ENCODE results near the gene MAGI3. TPM values are rescaled to one million over a fixed set of nuclear protein-coding genes. Genes with fewer than 3 reads are reported as not detected.
A peak's percentile ranks its signal among the peaks of the same experiment; 100 is the strongest.

MAGI3 gene
- total RNA-seq: 1 to 10 TPM; 7.6 to 7.9 TPM

GRCh38 chr1:113389953-113390834, at the start of gene MAGI3:
MAGI3 (plus strand) TSS chr1:113390515; CDS start chr1:113391034, 519 bp downstream.
- H3K4me1 Mint-ChIP-seq: peaks cover 19% of the 10 kb centered on the region
- peak; percentile 95 for ATAC-seq (replicated peaks)
- peak within 1 kb of the TSS; percentile 73 for H3K4me3 Mint-ChIP-seq
- H3K27me3 Mint-ChIP-seq: no peaks in the 10 kb centered on the region
- no peaks in the 10 kb centered on the region for H3K36me3 Mint-ChIP-seq (ENCODE audit: low read depth)
- peak within 1 kb of the TSS; percentile 73 for H3K27ac Mint-ChIP-seq
- H3K9me3 Mint-ChIP-seq: no peaks in the 10 kb centered on the region

- Mint-ChIP-seq H3K4me3 (no peak overlapping the region), H3K27me3 (peaks cover 6% of the 10 kb centered on the region), H3K36me3 (ENCODE audit: low read depth) (no peaks in the 10 kb centered on the region), H3K27ac (no peak overlapping the region), H3K4me1 (no peaks in the 10 kb centered on the region), H3K9me3 (no peaks in the 10 kb centered on the region)
- ATAC-seq (replicated peaks): no peak
These were observed 36.7 kb upstream of the MAGI3 start for GRCh38 chr1:113353580-113353979.

DNA sequence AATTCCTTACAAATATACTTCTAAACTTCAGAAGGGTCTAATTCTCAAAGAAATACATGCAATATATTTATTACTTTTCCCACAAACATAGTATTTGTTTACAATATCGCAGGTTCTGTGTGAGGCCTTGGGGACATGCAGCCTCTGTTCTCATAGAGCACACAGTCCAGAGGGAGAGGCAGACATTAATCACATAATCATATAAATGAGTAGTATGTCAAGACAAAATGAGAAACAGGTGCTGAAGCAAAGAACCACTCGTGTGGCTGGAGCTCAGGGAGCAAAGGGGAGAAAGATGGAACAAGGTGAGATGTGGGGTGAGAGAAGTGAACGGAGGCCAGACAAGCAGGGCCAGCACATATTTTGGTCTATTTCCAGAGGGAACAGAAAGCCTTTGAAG, 26.4 kb upstream of the MAGI3 start:
- H3K36me3 Mint-ChIP-seq (ENCODE audit: low read depth): no peaks in the 10 kb centered on the region
- H3K4me3 Mint-ChIP-seq: no peak overlapping the region
- no peaks in the 10 kb centered on the region for H3K4me1 Mint-ChIP-seq
- no peaks in the 10 kb centered on the region for H3K9me3 Mint-ChIP-seq
- ATAC-seq (replicated peaks): no peak
- no peaks in the 10 kb centered on the region for H3K27me3 Mint-ChIP-seq
- H3K27ac Mint-ChIP-seq: no peak overlapping the region

DNA sequence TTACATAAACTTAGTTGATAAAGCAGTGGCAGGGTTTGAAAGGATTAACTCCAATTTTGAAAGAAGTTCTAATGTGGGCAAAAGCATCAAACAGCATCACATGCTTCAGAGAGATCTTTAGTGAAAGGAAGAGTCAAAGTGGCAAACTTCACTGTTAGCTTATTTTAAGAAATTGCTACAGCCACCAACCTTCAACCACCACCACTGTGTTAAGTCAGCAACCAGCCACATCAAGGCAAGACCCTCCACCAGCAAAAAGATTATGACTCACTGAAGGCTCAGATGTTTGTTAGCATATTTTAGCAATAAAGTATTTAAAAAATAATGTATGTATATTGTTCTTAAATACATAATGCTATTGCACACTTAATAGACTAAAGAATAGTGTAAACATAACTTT, 21.3 kb upstream of the MAGI3 start:
- H3K36me3 Mint-ChIP-seq (ENCODE audit: low read depth): no peaks in the 10 kb centered on the region
- no peaks in the 10 kb centered on the region for H3K27me3 Mint-ChIP-seq
- no peak overlapping the region for H3K4me3 Mint-ChIP-seq
- no peak overlapping the region for H3K27ac Mint-ChIP-seq
- H3K4me1 Mint-ChIP-seq: no peaks in the 10 kb centered on the region
- no peak for ATAC-seq (replicated peaks)
- no peaks in the 10 kb centered on the region for H3K9me3 Mint-ChIP-seq

DNA sequence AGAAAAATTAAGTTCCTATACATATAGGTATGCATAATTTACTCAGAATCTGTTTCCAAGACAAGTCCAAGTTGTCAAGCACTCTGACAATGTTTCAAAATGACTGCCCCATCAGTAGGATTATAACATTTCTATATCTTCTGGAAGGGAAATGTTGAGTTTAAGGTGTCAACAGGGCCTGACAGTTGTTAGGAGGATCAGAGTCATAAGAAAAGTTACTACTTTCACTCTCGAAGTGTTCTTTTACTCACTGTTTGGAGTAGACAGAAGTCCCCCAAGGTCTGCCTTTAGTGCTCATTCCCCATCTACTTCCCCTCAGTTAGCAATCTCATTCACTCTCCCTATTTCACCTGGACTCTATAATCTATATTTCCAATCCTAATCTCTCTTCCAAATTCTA, 20.6 kb upstream of the MAGI3 start:
- Mint-ChIP-seq H3K9me3 (no peaks in the 10 kb centered on the region), H3K4me3 (no peak overlapping the region), H3K36me3 (ENCODE audit: low read depth) (no peaks in the 10 kb centered on the region), H3K27ac (no peak overlapping the region), H3K27me3 (no peaks in the 10 kb centered on the region), H3K4me1 (no peaks in the 10 kb centered on the region)
- peak; percentile 56 for ATAC-seq (replicated peaks)

DNA sequence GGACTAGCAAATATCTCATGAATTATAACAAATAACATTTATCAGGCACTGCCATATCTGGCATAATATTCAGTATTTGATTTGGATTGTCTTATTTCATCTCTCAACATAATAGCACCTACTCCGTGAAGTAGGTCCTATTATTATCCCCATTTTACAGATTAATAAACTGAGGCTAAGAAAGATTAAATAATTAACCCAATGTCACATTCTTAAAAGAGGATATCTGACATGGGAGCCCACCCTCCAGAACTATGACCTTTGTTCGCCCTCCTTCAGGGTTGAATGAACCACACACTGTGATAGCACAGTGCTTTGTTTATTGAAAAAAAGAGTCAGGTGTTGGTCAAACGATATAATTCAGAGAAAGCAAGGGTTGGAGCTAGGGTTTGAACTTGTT, 19.4 kb upstream of the MAGI3 start:
- no peaks in the 10 kb centered on the region for H3K36me3 Mint-ChIP-seq (ENCODE audit: low read depth)
- no peaks in the 10 kb centered on the region for H3K9me3 Mint-ChIP-seq
- no peak overlapping the region for H3K4me3 Mint-ChIP-seq
- ATAC-seq (replicated peaks): no peak
- peaks cover 4% of the 10 kb centered on the region for H3K27me3 Mint-ChIP-seq
- H3K4me1 Mint-ChIP-seq: no peaks in the 10 kb centered on the region
- no peak overlapping the region for H3K27ac Mint-ChIP-seq

- Mint-ChIP-seq H3K4me1 (no peaks in the 10 kb centered on the region), H3K4me3 (no peak overlapping the region), H3K9me3 (no peaks in the 10 kb centered on the region), H3K36me3 (ENCODE audit: low read depth) (no peaks in the 10 kb centered on the region), H3K27me3 (peaks cover 10% of the 10 kb centered on the region), H3K27ac (no peak overlapping the region)
- ATAC-seq (replicated peaks): no peak
These were observed 17.8 kb upstream of the MAGI3 start for GRCh38 chr1:113372546-113372945.

DNA sequence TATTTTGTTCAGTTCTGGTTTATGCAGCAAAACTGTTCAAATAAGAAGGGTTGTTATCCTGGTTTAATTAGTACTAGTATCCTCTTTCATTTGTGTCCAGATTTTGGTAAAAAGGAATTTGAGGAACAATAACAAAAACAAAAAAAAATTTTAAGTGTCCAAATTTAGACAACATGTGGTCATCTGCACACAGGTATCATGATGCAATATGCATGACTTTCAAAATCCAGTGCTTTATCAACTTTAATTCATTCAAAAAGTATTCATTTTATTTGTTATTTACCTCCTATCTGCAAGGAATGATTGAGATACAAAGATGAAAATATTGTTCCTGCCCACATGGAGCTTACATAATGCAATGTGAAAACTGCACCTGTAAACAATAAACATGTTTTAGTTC, 16.7 kb upstream of the MAGI3 start:
- Mint-ChIP-seq H3K4me3 (no peak overlapping the region), H3K9me3 (no peaks in the 10 kb centered on the region), H3K36me3 (ENCODE audit: low read depth) (no peaks in the 10 kb centered on the region), H3K27ac (no peak overlapping the region), H3K27me3 (peaks cover 10% of the 10 kb centered on the region), H3K4me1 (no peaks in the 10 kb centered on the region)
- no peak for ATAC-seq (replicated peaks)

GRCh38 chr1:113375878-113376277, 14.4 kb upstream of the MAGI3 start:
- no peaks in the 10 kb centered on the region for H3K36me3 Mint-ChIP-seq (ENCODE audit: low read depth)
- H3K4me3 Mint-ChIP-seq: no peak overlapping the region
- H3K4me1 Mint-ChIP-seq: no peaks in the 10 kb centered on the region
- peaks cover 10% of the 10 kb centered on the region for H3K27me3 Mint-ChIP-seq
- no peaks in the 10 kb centered on the region for H3K9me3 Mint-ChIP-seq
- ATAC-seq (replicated peaks): no peak
- H3K27ac Mint-ChIP-seq: no peak overlapping the region

- Mint-ChIP-seq H3K36me3 (ENCODE audit: low read depth) (no peaks in the 10 kb centered on the region), H3K27me3 (peaks cover 10% of the 10 kb centered on the region), H3K9me3 (no peaks in the 10 kb centered on the region), H3K4me1 (no peaks in the 10 kb centered on the region), H3K4me3 (no peak overlapping the region), H3K27ac (no peak overlapping the region)
- no peak for ATAC-seq (replicated peaks)
These were observed 10.2 kb upstream of the MAGI3 start for GRCh38 chr1:113380075-113380474.

- Mint-ChIP-seq H3K36me3 (ENCODE audit: low read depth) (no peaks in the 10 kb centered on the region), H3K9me3 (no peaks in the 10 kb centered on the region), H3K4me1 (peaks cover 19% of the 10 kb centered on the region), H3K27me3 (no peaks in the 10 kb centered on the region), H3K4me3 (peak overlapping the region; percentile 73), H3K27ac (no peak overlapping the region)
- no peak for ATAC-seq (replicated peaks)
These were observed 2.2 kb upstream of the MAGI3 start for GRCh38 chr1:113388017-113388620.

GRCh38 chr1:113388621-113389358, 1.5 kb upstream of the MAGI3 start:
- ATAC-seq (replicated peaks): no peak
- Mint-ChIP-seq H3K27me3 (no peaks in the 10 kb centered on the region), H3K36me3 (ENCODE audit: low read depth) (no peaks in the 10 kb centered on the region), H3K4me1 (peaks cover 19% of the 10 kb centered on the region), H3K4me3 (peak overlapping the region; percentile 73), H3K27ac (no peak overlapping the region), H3K9me3 (no peaks in the 10 kb centered on the region)

GRCh38 chr1:113389359-113389952, 859 bp upstream of the MAGI3 start:
- peak overlapping the region; percentile 73 for H3K27ac Mint-ChIP-seq

DNA sequence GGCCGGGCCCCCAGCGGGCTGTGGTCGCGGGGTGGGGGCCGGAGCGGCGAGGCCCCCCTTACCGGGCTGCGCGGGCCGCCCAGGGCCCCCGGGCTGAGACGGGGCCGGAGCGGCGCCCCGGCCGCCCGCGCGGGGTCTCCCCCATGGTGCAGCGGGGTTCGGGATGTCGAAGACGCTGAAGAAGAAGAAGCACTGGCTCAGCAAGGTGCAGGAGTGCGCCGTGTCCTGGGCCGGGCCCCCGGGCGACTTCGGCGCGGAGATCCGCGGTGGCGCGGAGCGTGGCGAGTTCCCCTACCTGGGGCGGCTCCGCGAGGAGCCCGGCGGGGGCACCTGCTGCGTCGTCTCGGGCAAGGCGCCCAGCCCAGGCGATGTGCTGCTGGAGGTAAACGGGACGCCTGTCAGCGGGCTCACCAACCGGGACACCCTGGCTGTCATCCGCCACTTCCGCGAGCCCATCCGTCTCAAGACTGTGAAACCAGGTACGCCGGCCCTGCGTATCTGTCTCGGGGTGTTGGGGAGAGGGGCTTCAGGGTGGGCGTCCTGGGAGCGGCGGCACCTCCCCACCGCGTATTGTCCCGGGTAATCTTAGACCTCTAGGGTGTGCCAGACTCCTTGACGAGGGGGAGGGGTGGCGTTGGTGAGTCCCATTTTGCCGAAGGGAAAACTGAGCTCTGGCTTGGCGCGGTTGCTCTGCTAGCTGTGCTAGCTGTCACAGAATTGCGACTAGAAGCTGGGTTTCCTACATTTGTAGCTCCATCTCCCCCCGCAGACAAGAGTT, 745 bp downstream of the MAGI3 start:
- H3K9me3 Mint-ChIP-seq: no peaks in the 10 kb centered on the region
- H3K36me3 Mint-ChIP-seq (ENCODE audit: low read depth): no peaks in the 10 kb centered on the region
- H3K4me3 Mint-ChIP-seq: peak overlapping the region; percentile 73
- no peaks in the 10 kb centered on the region for H3K27me3 Mint-ChIP-seq
- peaks cover 19% of the 10 kb centered on the region for H3K4me1 Mint-ChIP-seq
- no peak overlapping the region for H3K27ac Mint-ChIP-seq
- peak; percentile 26 for ATAC-seq (replicated peaks)

More at GRCh38 chr1:113389359-113389952, 859 bp upstream of the MAGI3 start:
- Mint-ChIP-seq H3K36me3 (ENCODE audit: low read depth) (no peaks in the 10 kb centered on the region), H3K4me1 (peaks cover 19% of the 10 kb centered on the region), H3K27me3 (no peaks in the 10 kb centered on the region), H3K9me3 (no peaks in the 10 kb centered on the region), H3K4me3 (peak overlapping the region; percentile 73)
- ATAC-seq (replicated peaks): no peak

All from activated T-helper 17 cell treated with anti-CD3 and anti-CD28 coated beads, Interleukin-2, amount 50 U/mL, for 72 hours (primary cell).